ENCODE measurements around the gene ARL15.
A peak's percentile ranks its signal among the peaks of the same experiment; 100 is the strongest.

Gene ARL15

GRCh38 chr5:54024466-54024865 is 285.9 kb downstream of the ARL15 start:
- H3K36me3 ChIP-seq (ENCODE audit: insufficient read depth, low read length), result no peaks in the 10 kb centered on the region
- no peaks in the 10 kb centered on the region for H3K27me3 ChIP-seq (ENCODE audit: insufficient read depth, low read length, poor library complexity, severe bottlenecking)
- H2AFZ ChIP-seq (ENCODE audit: low read length), result no peak overlapping the region
- H3K9me3 ChIP-seq (ENCODE audit: insufficient read depth, low read depth, low read length), result no peaks in the 10 kb centered on the region
- H3K4me1 ChIP-seq (ENCODE audit: insufficient read depth, low read length, poor library complexity, severe bottlenecking), result peaks cover 16% of the 10 kb centered on the region
- H3K4me2 ChIP-seq (ENCODE audit: low read depth, low read length, poor library complexity, severe bottlenecking), result no peak overlapping the region
- no peaks in the 10 kb centered on the region for H3K79me2 ChIP-seq (ENCODE audit: insufficient read depth, low read length)
- H3K9me2 ChIP-seq (replicated peaks; ENCODE audit: low read depth, low read length), result no peaks in the 10 kb centered on the region
- H3K4me3 ChIP-seq (ENCODE audit: low read length, poor library complexity, severe bottlenecking), result no peak overlapping the region
- no peak for TF ChIP-seq EZH2phosphoT487 (IDR thresholded peaks at IDR 0.05; ENCODE audit: borderline replicate concordance)
- no peak for TF ChIP-seq CTCF (conservative IDR thresholded peaks at IDR 0.05; ENCODE audit: low read length)
- no peaks in the 10 kb centered on the region for H4K20me1 ChIP-seq (ENCODE audit: insufficient read depth, low read length, poor library complexity, severe bottlenecking)
- no peak overlapping the region for H3K9ac ChIP-seq (ENCODE audit: low read depth, low read length, poor library complexity, severe bottlenecking)
- H3F3A ChIP-seq (ENCODE audit: low read depth), result no peaks in the 10 kb centered on the region

- TF ChIP-seq EZH2phosphoT487 (IDR thresholded peaks at IDR 0.05; ENCODE audit: borderline replicate concordance) (no peak), CTCF (conservative IDR thresholded peaks at IDR 0.05; ENCODE audit: low read length) (no peak)
- H3K36me3 ChIP-seq (ENCODE audit: insufficient read depth, low read length), result no peaks in the 10 kb centered on the region
- H3K4me2 ChIP-seq (ENCODE audit: low read depth, low read length, poor library complexity, severe bottlenecking), result peak overlapping the region; percentile 70
- no peak overlapping the region for H2AFZ ChIP-seq (ENCODE audit: low read length)
- H4K20me1 ChIP-seq (ENCODE audit: insufficient read depth, low read length, poor library complexity, severe bottlenecking), result no peaks in the 10 kb centered on the region
- no peaks in the 10 kb centered on the region for H3F3A ChIP-seq (ENCODE audit: low read depth)
- H3K27me3 ChIP-seq (ENCODE audit: insufficient read depth, low read length, poor library complexity, severe bottlenecking), result no peaks in the 10 kb centered on the region
- peak overlapping the region; percentile 24 for H3K4me3 ChIP-seq (ENCODE audit: low read length, poor library complexity, severe bottlenecking)
- no peaks in the 10 kb centered on the region for H3K9me3 ChIP-seq (ENCODE audit: insufficient read depth, low read depth, low read length)
- H3K79me2 ChIP-seq (ENCODE audit: insufficient read depth, low read length), result no peaks in the 10 kb centered on the region
- H3K9me2 ChIP-seq (replicated peaks; ENCODE audit: low read depth, low read length), result no peaks in the 10 kb centered on the region
- H3K9ac ChIP-seq (ENCODE audit: low read depth, low read length, poor library complexity, severe bottlenecking), result peak overlapping the region; percentile 22
- H3K4me1 ChIP-seq (ENCODE audit: insufficient read depth, low read length, poor library complexity, severe bottlenecking), result peaks cover 16% of the 10 kb centered on the region
These were observed 288.1 kb downstream of the ARL15 start for GRCh38 chr5:54022223-54022622.

- Histone ChIP-seq H3K4me2 (ENCODE audit: low read depth, low read length, poor library complexity, severe bottlenecking) (peak overlapping the region; percentile 70), H3K9me2 (replicated peaks; ENCODE audit: low read depth, low read length) (no peaks in the 10 kb centered on the region), H3K4me3 (ENCODE audit: low read length, poor library complexity, severe bottlenecking) (peak overlapping the region; percentile 24), H3K4me1 (ENCODE audit: insufficient read depth, low read length, poor library complexity, severe bottlenecking) (peaks cover 16% of the 10 kb centered on the region), H3K79me2 (ENCODE audit: insufficient read depth, low read length) (no peaks in the 10 kb centered on the region), H2AFZ (ENCODE audit: low read length) (no peak overlapping the region), H3K9me3 (ENCODE audit: insufficient read depth, low read depth, low read length) (no peaks in the 10 kb centered on the region), H3K9ac (ENCODE audit: low read depth, low read length, poor library complexity, severe bottlenecking) (peak overlapping the region; percentile 22), H4K20me1 (ENCODE audit: insufficient read depth, low read length, poor library complexity, severe bottlenecking) (no peaks in the 10 kb centered on the region), H3K36me3 (ENCODE audit: insufficient read depth, low read length) (no peaks in the 10 kb centered on the region), H3K27me3 (ENCODE audit: insufficient read depth, low read length, poor library complexity, severe bottlenecking) (no peaks in the 10 kb centered on the region), H3F3A (ENCODE audit: low read depth) (no peaks in the 10 kb centered on the region)
- no peak for TF ChIP-seq EZH2phosphoT487 (IDR thresholded peaks at IDR 0.05; ENCODE audit: borderline replicate concordance)
- no peak for TF ChIP-seq CTCF (conservative IDR thresholded peaks at IDR 0.05; ENCODE audit: low read length)
These were observed 288.8 kb downstream of the ARL15 start for GRCh38 chr5:54021431-54022164.

All from Loucy (cell line).